Spleen (tissue), 13 donors: ENCODE data around the gene ARPC4. TPM values are rescaled to one million over a fixed set of nuclear protein-coding genes. Genes with fewer than 3 reads are reported as not detected.

Experiments used
- DNase-seq: peaks from one replicate; pipeline ENCODE4 v3.0.0-alpha.2; 2020
- H3K27ac ChIP-seq, 8 donors: fragments of 200-600 bp; sonication (generic) in 7 of 8; 1 replicate in 4 of 8; 2 replicates in 4 of 8; pipeline versions ENCODE4 v1.5.0 to v1.8.0; 2016 to 2021; ENCODE audit warnings: inconsistent platforms in 4 of 8, mild to moderate bottlenecking in 4 of 8, moderate library complexity in 1 of 8
- H3K27me3 ChIP-seq, 7 donors: fragments of 200-600 bp; sonication (generic) in 6 of 7; replicated peaks in 1 of 7; 1 replicate in 4 of 7; 2 replicates in 3 of 7; pipeline versions ENCODE4 v1.5.0 to v1.8.0; 2016 to 2021; ENCODE audit warnings: inconsistent platforms in 3 of 7, mild to moderate bottlenecking in 1 of 7
- H3K36me3 ChIP-seq, 6 donors: fragments of 200-600 bp; sonication (generic) in 5 of 6; 1 replicate in 4 of 6; 2 replicates in 2 of 6; pipeline versions ENCODE4 v1.5.0 to v1.8.0; 2016 to 2021; ENCODE audit warnings: inconsistent platforms in 2 of 6
- H3K4me1 ChIP-seq, 6 donors: fragments of 200-600 bp; sonication (generic) in 5 of 6; 1 replicate in 3 of 6; 2 replicates in 3 of 6; pipeline versions ENCODE4 v1.5.0 to v1.8.0; 2016 to 2021; ENCODE audit warnings: inconsistent platforms in 3 of 6
- H3K4me3 ChIP-seq, 8 donors: fragments of 200-600 bp; sonication (generic) in 7 of 8; 1 replicate in 4 of 8; 2 replicates in 4 of 8; pipeline versions ENCODE4 v1.5.0 to v1.8.0; 2016 to 2021; ENCODE audit warnings: inconsistent platforms in 4 of 8, mild to moderate bottlenecking in 4 of 8, moderate library complexity in 2 of 8
- H3K9me3 ChIP-seq, 8 donors: fragments of 200-600 bp; sonication (generic) in 7 of 8; 1 replicate in 4 of 8; 2 replicates in 4 of 8; pipeline versions ENCODE4 v1.5.0 to v1.8.0; 2016 to 2021; ENCODE audit warnings: inconsistent platforms in 4 of 8
- CTCF ChIP-seq, 11 experiments: fragments of 200-600 bp in 7 of 11; fragments of 450-650 bp in 4 of 11; sonication (generic) in 4 of 11; IDR thresholded peaks in 8 of 11; conservative IDR thresholded peaks in 3 of 11; 1 replicate in 7 of 11; 2 replicates in 4 of 11; pipeline versions ENCODE4 v1.4.0 to v1.8.0; 2016 to 2021; ENCODE audit warnings: antibody characterized with exemption in 11 of 11, inconsistent platforms in 4 of 11, mild to moderate bottlenecking in 1 of 11
- POLR2A ChIP-seq, 3 donors: fragments of 450-650 bp; IDR thresholded peaks; one replicate each; pipeline ENCODE4 v1.5.1; 2017; ENCODE audit warnings: antibody characterized with exemption in 3 of 3, mild to moderate bottlenecking in 1 of 3
- POLR2AphosphoS5 ChIP-seq, 3 donors: sonication (generic); formaldehyde crosslinking; IDR thresholded peaks; one replicate each; pipeline ENCODE4 v1.5.1; 2017; ENCODE audit warnings: antibody characterized with exemption in 3 of 3
- WGBS, 5 donors: extraction: QIAGEN DNeasy Blood & Tissue Kit in 3 of 5; methylation state at CpG; one replicate each; pipeline versions ENCODE4 v1.1.5 to v1.1.7; 2013 to 2018; 5-methylcytosine and 5-hydroxymethylcytosine counted together
- intact Hi-C: fragments of 100-400 bp; cut with DNase I; formaldehyde crosslinking; loops from one replicate; pipeline ENCODE4 v1.15.0; 2023; ENCODE audit warnings: low total_unique reads
- long read RNA-seq, 2 donors: transcript quantifications; one replicate each; lab custom pipeline, GENCODE V29; 2026
- polyA plus RNA-seq, 3 donors: library from polyadenylated mRNA; stranded (reverse); fragments of 200-250 nt; gene quantifications; one replicate each; pipeline ENCODE4 v1.2.1, GENCODE V29; 2013
- total RNA-seq, 7 donors: library from RNA; depleted of rRNA in 3 of 7; stranded (reverse); fragments of >200 nt in 3 of 7; fragmentation: NEBNext Ultra II Directional in 4 of 7; extraction: Animal tissue kit (Norgen Biotek cat#: 25700) in 4 of 7; gene quantifications; one replicate each; pipeline versions ENCODE4 v1.1.0 to v1.2.1, GENCODE V29; 2016 to 2021
- donor health status: healthy with polysubstance abuse.
- donor health status: DM: no; HTN: no; CAD: no; lungs with moderate emphysema.
- donor health status: DM: no; HTN: no; CAD: no.
- donor health status: Bipolar disorder and iron deficiency.
- donor health status: healthy.
- donor health status: DM: no; HTN: no; CAD: no.
- donor health status: DM: yes; HTN: yes; CAD: no.

The ARPC4 gene
- total RNA-seq (100 to 1,000 TPM; 156 to 238 (median 199) TPM), polyA plus RNA-seq (100 to 1,000 TPM in 2 of 3 donors, 10 to 100 TPM in 1; 98.9 to 144 (median 125) TPM)
- long read RNA-seq, donor 1, transcript ARPC4-201 (6 exons, 2,582 nt), result major isoform, 54 of 75 reads
- long read RNA-seq, donor 1, transcript ARPC4-208 (6 exons, 942 nt), result minor isoform, 5 of 75 reads
- long read RNA-seq, donor 1, partial matches to known transcripts, result 13 of 75 reads
- long read RNA-seq, donor 1, other reads (novel, unspliced or antisense), result 0 of 75 reads
- long read RNA-seq, donor 2, transcript ARPC4-208 (6 exons, 942 nt), result minor isoform, 5 of 201 reads
- long read RNA-seq, donor 2, transcript ARPC4-201 (6 exons, 2,582 nt), result major isoform, 42 of 201 reads
- long read RNA-seq, donor 2, partial matches to known transcripts, result 150 of 201 reads
- long read RNA-seq, donor 2, other reads (novel, unspliced or antisense), result 0 of 201 reads

GRCh38 chr3:9792405-9793160, at the start of gene ARPC4, which contains the start of gene TADA3:
Gene ARPC4 (plus strand): TSS chr3:9793082. CDS start chr3:9793122, 40 bp downstream.
Gene TADA3 (minus strand): TSS chr3:9792473. CDS start chr3:9791466, 1,007 bp downstream.
- TF ChIP-seq POLR2A (IDR thresholded peaks at IDR 0.05) (peak in 1 of 3 donors; percentile 19), CTCF (IDR thresholded peaks at IDR 0.05 in 8 of 11, conservative IDR thresholded peaks at IDR 0.05 in 3 of 11) (peak in 9 of 11 experiments; percentile 9 to 56 (median 42)), POLR2AphosphoS5 (IDR thresholded peaks at IDR 0.05) (peak; percentile 88 to 95 (median 91))
- Histone ChIP-seq H3K36me3 (peaks cover 0 to 72% (median 37%) of the 10 kb centered on the region in 6 donors), H3K27me3 (no peaks in the 10 kb centered on the region), H3K27ac (peak within 1 kb of the TSS; percentile 96 to 99 (median 98)), H3K9me3 (no peaks in the 10 kb centered on the region), H3K4me1 (peaks cover 34 to 72% (median 62%) of the 10 kb centered on the region in 6 donors), H3K4me3 (peak within 1 kb of the TSS; percentile 68 to 98 (median 88))
- intact Hi-C loops, result no loop called here
- DNase-seq, result peak; percentile 99
- 0 to 1% (median 0%) methylated on average over 39 to 65 of the region's 65 CpGs for WGBS, 5 donors

- TF ChIP-seq POLR2A (IDR thresholded peaks at IDR 0.05) (no peak), CTCF (IDR thresholded peaks at IDR 0.05 in 8 of 11, conservative IDR thresholded peaks at IDR 0.05 in 3 of 11) (no peak), POLR2AphosphoS5 (IDR thresholded peaks at IDR 0.05) (peak in 2 of 3 donors; percentile 8 to 51)
- no peaks in the 10 kb centered on the region for H3K9me3 ChIP-seq
- DNase-seq, result no peak
- no peak overlapping the region for H3K27ac ChIP-seq
- peaks cover 14 to 100% (median 95%) of the 10 kb centered on the region in 6 donors for H3K36me3 ChIP-seq
- peaks cover 0 to 7% (median under 1%) of the 10 kb centered on the region in 6 donors for H3K4me1 ChIP-seq
- H3K27me3 ChIP-seq, result no peaks in the 10 kb centered on the region
- no peak overlapping the region for H3K4me3 ChIP-seq
- intact Hi-C loops, result no loop called here
- 95 to 98% (median 97%) methylated on average over 15 to 18 of the region's 18 CpGs for WGBS, 5 donors
Observed at GRCh38 chr3:9743548-9743947, 49.3 kb upstream of the ARPC4 start.

- H3K4me3 ChIP-seq, result no peak overlapping the region
- H3K27ac ChIP-seq, result no peak overlapping the region
- TF ChIP-seq CTCF (IDR thresholded peaks at IDR 0.05 in 8 of 11, conservative IDR thresholded peaks at IDR 0.05 in 3 of 11) (no peak), POLR2AphosphoS5 (IDR thresholded peaks at IDR 0.05) (no peak), POLR2A (IDR thresholded peaks at IDR 0.05) (no peak)
- no peaks in the 10 kb centered on the region for H3K27me3 ChIP-seq
- no peaks in the 10 kb centered on the region for H3K9me3 ChIP-seq
- peaks cover 2 to 12% (median 5%) of the 10 kb centered on the region in 6 donors for H3K4me1 ChIP-seq
- no peak for DNase-seq
- intact Hi-C loops, result no loop called here
- peaks cover 14 to 96% (median 89%) of the 10 kb centered on the region in 6 donors for H3K36me3 ChIP-seq
- WGBS, 5 donors, result 91 to 97% (median 96%) methylated on average over 13 of the region's 13 CpGs
Observed at GRCh38 chr3:9744162-9744561, 48.7 kb upstream of the ARPC4 start.
